Measurements from ENCODE around the gene TRAPPC5. TPM values are rescaled to one million over a fixed set of nuclear protein-coding genes. Genes with fewer than 3 reads are reported as not detected.

Gene TRAPPC5
- total RNA-seq, 1 experiment from 2014 or later: 101 TPM

GRCh38 chr19:7679771-7680605 is 645 bp upstream of the TRAPPC5 start:
- peaks cover 4 to 9% of the 10 kb centered on the region in 2 experiments; a peak in 3 of 4 replicates for H3K36me3 ChIP-seq (ENCODE audit: control insufficient read depth in 1 of 2, insufficient read depth in 2 of 2, low read length in 2 of 2)
- no peaks in the 10 kb centered on the region for H3K9me3 ChIP-seq (ENCODE audit: control insufficient read depth in 1 of 2, insufficient read depth in 1 of 2, low read depth in 1 of 2, low read length in 2 of 2)
- intact Hi-C loops (cut with micrococcal nuclease): loop anchor here (1.0 to 10.0 kb wide), 3 partner anchors 112 to 325 kb away; no protein-coding TSS in a partner anchor
- ATAC-seq (peak; percentile 40), DNase-seq (ENCODE audit: low read depth, low spot score) (no peak)
- peak overlapping the region; percentile 42 for H2AFZ ChIP-seq (ENCODE audit: low read depth, low read length, poor library complexity, severe bottlenecking)
- H3K9me2 ChIP-seq (ENCODE audit: insufficient read depth): no peaks in the 10 kb centered on the region
- CTCF ChIA-PET: interaction anchor here (0.7 to 2.0 kb wide), 15 partner anchors 9 to 581 kb away, joined by 3 to 56 read pairs (median 7); partner anchors contain the start of genes PET100, RETN and XAB2
- no peak overlapping the region; the same call in 1 of the 2 replicates for H3K27ac ChIP-seq (ENCODE audit: low read depth, low read length)
- peaks cover 21% of the 10 kb centered on the region; the same call in 1 of the 2 replicates for H3K79me2 ChIP-seq (ENCODE audit: insufficient read depth, low read length)
- H3K9ac ChIP-seq (ENCODE audit: low read length): peak overlapping the region; percentile 90
- RAD21 ChIA-PET (ENCODE audit: low non-redundant PET in 1 of 2, low total read pairs in 2 of 2, uncharacterized antibody in 2 of 2, unreplicated experiment in 2 of 2): interaction anchor here (0.8 to 1.9 kb wide), 5 partner anchors 112 to 326 kb away, joined by 3 to 19 read pairs (median 9); no protein-coding TSS in a partner anchor
- TF ChIP-seq CBX3 (IDR thresholded peaks at IDR 0.05; ENCODE audit: low read depth) (no peak), EZH2 (IDR thresholded peaks at IDR 0.05) (no peak), EZH2phosphoT487 (IDR thresholded peaks at IDR 0.05; ENCODE audit: borderline replicate concordance) (no peak), MAX (IDR thresholded peaks at IDR 0.05) (no peak), ZBTB33 (IDR thresholded peaks at IDR 0.05; ENCODE audit: extremely low read depth, insufficient replicate concordance, low read length) (no peak), TCF7L2 (IDR thresholded peaks at IDR 0.05; ENCODE audit: borderline replicate concordance, extremely low read depth, insufficient read depth, insufficient read length) (no peak), RAD21 (IDR thresholded peaks at IDR 0.05; ENCODE audit: low read depth) (no peak)
- no TSS peak for BruUV-seq (replicated peaks)
- POLR2A ChIA-PET: interaction anchor here (0.9 to 1.6 kb wide), 6 partner anchors 15 to 120 kb away, joined by 3 to 10 read pairs (median 3); no protein-coding TSS in a partner anchor
- peak overlapping the region; percentile 40 to 95 for H3K4me3 ChIP-seq (replicated peaks in 1 of 2; ENCODE audit: low read depth in 1 of 2, low read length in 2 of 2)
- no peaks in the 10 kb centered on the region for H3K27me3 ChIP-seq (ENCODE audit: insufficient read depth, low read length)
- H3K4me1 ChIP-seq (ENCODE audit: control insufficient read depth in 1 of 2, insufficient read depth in 2 of 2, low read length in 2 of 2): peaks cover 3 to 26% of the 10 kb centered on the region in 2 experiments
- peak overlapping the region; percentile 93 for H3K4me2 ChIP-seq (ENCODE audit: low read length)
- H4K20me1 ChIP-seq (ENCODE audit: insufficient read depth): no peaks in the 10 kb centered on the region
